Cardiac muscle cell (in vitro differentiated cells and primary cell): ENCODE data around the gene PITPNM1. TPM values are rescaled to one million over a fixed set of nuclear protein-coding genes. Genes with fewer than 3 reads are reported as not detected.

Experiments used
- DNase-seq, 2 donors: peaks; one replicate each; pipeline versions ENCODE4 v3.0.0 to v3.0.0-alpha.2; 2010 to 2017; ENCODE audit warnings: low read depth in 1 of 2, low spot score in 1 of 2
- H3K27ac ChIP-seq: fragments of 200-600 bp; sonication (generic); 2 replicates; pipeline ENCODE4 v1.5.1; 2016
- H3K27me3 ChIP-seq: fragments of 200-600 bp; sonication (generic); 2 replicates; pipeline ENCODE4 v1.6.0; 2016; ENCODE audit warnings: control low read depth
- H3K36me3 ChIP-seq: fragments of 200-600 bp; sonication (generic); 2 replicates; pipeline ENCODE4 v1.5.1; 2016; ENCODE audit warnings: control low read depth
- H3K4me1 ChIP-seq: fragments of 200-600 bp; sonication (generic); 2 replicates; pipeline ENCODE4 v1.8.1; 2017; ENCODE audit warnings: low read depth, mild to moderate bottlenecking, mixed run types
- H3K4me3 ChIP-seq: fragments of 200-600 bp; sonication (generic); 2 replicates; pipeline ENCODE4 v1.5.1; 2016; ENCODE audit warnings: mild to moderate bottlenecking
- H3K9me3 ChIP-seq: fragments of 200-600 bp; sonication (generic); 2 replicates; pipeline ENCODE4 v1.5.1; 2017; ENCODE audit warnings: low read depth, mild to moderate bottlenecking, control low read depth
- polyA plus RNA-seq: library from polyadenylated mRNA; unstranded; fragments of >200 nt; fragmentation: Nextera tagmentation; extraction: Ambion mirVana; gene quantifications from 2 replicates; pipeline ENCODE4 v1.2.1, GENCODE V29; 2016
- total RNA-seq: library from RNA; depleted of rRNA; stranded (reverse); fragments of >200 nt; gene quantifications from 2 replicates; pipeline ENCODE4 v1.2.3, GENCODE V29; 2016
- TF ChIP-seq, protein P1 (sequence below): IDR thresholded peaks from 2 replicates; pipeline ENCODE4 v1.5.1; 2012; ENCODE audit warnings: low read depth, mild to moderate bottlenecking, low read length

PITPNM1 gene
- total and polyA plus RNA-seq, 2 experiments from 2014 or later, result 24.8 to 58.5 TPM

DNA sequence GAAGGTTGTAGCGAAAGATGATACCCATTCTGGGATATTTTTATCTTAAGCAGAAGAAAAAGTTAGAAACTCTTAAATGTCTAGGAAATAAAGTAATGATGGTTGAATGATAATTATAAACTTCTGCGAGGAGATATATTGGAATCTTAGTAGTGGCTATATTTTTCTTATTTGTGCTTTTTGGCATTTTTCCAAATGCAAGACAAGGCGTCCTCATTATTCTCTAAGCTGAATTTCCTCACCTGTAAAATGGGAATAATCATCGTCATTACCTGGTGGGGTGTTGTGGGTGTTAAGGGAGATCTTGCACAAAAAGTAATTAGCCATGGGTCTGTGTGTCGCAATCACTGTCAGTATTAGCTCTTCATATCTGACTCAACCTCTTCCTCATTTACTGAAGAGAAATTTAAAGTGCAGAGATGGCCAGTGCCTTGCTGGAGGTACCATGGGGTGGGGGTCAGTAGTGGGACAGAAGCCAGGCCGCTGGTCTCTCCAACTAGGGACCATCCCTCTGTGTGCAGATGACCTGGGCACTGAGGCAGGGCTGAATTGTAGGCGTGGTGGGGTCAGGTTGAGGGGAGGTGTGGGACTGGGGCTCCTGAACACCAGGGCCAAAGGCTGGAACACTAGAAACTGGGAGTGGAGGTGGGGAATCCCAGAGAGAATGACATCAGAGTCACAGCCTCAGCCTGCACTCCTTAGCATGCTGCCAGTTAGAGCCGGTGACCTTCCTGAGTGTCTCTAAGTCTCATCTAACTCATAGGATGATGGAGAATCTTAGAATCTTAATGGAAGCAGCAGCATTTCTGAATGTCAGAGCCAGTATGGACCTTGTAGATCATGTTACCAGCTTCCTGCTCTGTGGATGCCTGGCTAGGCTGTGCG, 4.1 kb downstream of the PITPNM1 start:
- TF ChIP-seq, protein P1, sequence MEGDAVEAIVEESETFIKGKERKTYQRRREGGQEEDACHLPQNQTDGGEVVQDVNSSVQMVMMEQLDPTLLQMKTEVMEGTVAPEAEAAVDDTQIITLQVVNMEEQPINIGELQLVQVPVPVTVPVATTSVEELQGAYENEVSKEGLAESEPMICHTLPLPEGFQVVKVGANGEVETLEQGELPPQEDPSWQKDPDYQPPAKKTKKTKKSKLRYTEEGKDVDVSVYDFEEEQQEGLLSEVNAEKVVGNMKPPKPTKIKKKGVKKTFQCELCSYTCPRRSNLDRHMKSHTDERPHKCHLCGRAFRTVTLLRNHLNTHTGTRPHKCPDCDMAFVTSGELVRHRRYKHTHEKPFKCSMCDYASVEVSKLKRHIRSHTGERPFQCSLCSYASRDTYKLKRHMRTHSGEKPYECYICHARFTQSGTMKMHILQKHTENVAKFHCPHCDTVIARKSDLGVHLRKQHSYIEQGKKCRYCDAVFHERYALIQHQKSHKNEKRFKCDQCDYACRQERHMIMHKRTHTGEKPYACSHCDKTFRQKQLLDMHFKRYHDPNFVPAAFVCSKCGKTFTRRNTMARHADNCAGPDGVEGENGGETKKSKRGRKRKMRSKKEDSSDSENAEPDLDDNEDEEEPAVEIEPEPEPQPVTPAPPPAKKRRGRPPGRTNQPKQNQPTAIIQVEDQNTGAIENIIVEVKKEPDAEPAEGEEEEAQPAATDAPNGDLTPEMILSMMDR, result no peak
- Histone ChIP-seq H3K4me3 (no peak overlapping the region), H3K27ac (no peak overlapping the region), H3K27me3 (peaks cover 9% of the 10 kb centered on the region), H3K9me3 (no peaks in the 10 kb centered on the region), H3K36me3 (no peaks in the 10 kb centered on the region), H3K4me1 (no peaks in the 10 kb centered on the region)
- DNase-seq, result no peak

DNA sequence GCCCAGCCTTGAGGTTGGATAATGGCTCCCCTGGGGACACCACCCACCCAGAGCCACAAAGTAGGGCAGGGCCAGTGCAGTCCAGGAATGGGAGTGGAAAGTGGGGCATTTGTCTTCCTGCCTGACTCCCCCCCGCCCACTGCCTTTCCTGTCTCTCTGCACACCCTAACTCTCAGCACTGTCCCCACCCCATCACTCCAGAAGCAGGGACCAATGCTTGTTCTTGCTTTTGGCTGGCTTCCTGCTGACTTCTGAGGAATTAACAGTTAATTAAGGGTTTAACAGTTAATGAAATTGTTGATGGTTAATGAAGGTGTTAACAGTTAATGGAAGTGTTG, 4.7 kb downstream of the PITPNM1 start:
- TF ChIP-seq, protein P1, result no peak
- no peaks in the 10 kb centered on the region for H3K4me1 ChIP-seq
- H3K36me3 ChIP-seq, result no peaks in the 10 kb centered on the region
- peaks cover 9% of the 10 kb centered on the region for H3K27me3 ChIP-seq
- H3K9me3 ChIP-seq, result no peaks in the 10 kb centered on the region
- H3K27ac ChIP-seq, result no peak overlapping the region
- H3K4me3 ChIP-seq, result no peak overlapping the region
- no peak for DNase-seq

DNA sequence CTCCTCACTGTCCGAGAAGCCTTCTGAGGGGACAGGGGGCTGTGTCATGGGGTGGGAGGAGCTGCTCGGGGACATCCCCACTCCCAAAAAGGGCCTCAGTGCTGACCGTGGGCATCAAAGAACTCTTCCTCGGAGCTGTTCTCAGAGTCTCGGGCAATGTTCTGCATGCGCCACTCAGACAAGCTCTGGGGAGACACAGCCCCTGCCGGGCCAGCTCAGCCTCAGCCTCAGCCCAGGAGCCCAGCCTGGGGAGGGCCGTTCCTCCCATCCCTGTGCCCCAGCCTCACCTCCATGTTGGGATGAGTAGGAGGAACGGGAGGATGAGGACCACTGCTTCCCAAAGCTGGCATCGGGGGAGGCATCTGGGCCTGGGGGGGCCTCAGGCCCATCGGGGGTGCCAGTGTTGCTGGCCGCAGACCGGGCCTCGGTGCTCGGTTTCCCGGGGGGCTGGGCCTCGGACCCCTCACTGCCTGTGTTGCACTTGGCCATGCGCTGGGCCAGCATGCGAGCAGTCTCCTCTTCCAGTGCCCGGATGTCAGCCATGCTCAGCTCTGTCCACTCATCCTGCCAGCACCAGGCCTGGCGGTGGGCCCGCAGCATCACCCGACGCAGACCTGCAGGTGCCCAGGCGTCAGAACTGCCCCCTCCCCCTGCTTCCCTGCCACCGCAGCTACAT, 5.2 kb downstream of the PITPNM1 start:
- peaks cover 9% of the 10 kb centered on the region for H3K27me3 ChIP-seq
- TF ChIP-seq, protein P1, result no peak
- H3K4me1 ChIP-seq, result no peaks in the 10 kb centered on the region
- no peak for DNase-seq
- no peak overlapping the region for H3K4me3 ChIP-seq
- H3K27ac ChIP-seq, result no peak overlapping the region
- no peaks in the 10 kb centered on the region for H3K9me3 ChIP-seq
- no peaks in the 10 kb centered on the region for H3K36me3 ChIP-seq

DNA sequence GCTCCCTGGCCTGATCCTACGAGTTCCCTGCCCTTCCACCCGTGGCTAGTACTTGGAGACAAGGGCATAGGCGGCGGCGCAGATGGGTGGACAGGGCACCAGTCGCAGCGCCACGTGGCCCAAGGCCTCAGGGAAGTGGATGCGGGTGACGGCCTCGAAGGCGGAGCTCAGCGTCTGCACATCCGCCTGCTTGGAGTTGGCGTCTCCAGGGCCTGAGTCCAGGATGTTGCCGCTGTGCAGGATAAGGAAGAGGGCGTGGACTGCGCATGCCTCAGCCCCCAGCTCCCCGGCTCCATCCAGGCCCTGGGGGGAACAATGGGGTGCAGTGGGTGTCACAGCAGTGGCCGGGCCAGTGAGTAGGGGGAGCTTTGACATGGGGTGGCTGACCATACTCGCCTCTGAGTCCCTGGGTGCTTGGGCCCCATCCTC, 6.6 kb downstream of the PITPNM1 start:
- TF ChIP-seq, protein P1, result no peak
- no peaks in the 10 kb centered on the region for H3K9me3 ChIP-seq
- H3K36me3 ChIP-seq, result peaks cover under 1% of the 10 kb centered on the region
- peaks cover 8% of the 10 kb centered on the region for H3K27me3 ChIP-seq
- no peak overlapping the region for H3K4me3 ChIP-seq
- no peak for DNase-seq
- no peak overlapping the region for H3K27ac ChIP-seq
- no peaks in the 10 kb centered on the region for H3K4me1 ChIP-seq

DNA sequence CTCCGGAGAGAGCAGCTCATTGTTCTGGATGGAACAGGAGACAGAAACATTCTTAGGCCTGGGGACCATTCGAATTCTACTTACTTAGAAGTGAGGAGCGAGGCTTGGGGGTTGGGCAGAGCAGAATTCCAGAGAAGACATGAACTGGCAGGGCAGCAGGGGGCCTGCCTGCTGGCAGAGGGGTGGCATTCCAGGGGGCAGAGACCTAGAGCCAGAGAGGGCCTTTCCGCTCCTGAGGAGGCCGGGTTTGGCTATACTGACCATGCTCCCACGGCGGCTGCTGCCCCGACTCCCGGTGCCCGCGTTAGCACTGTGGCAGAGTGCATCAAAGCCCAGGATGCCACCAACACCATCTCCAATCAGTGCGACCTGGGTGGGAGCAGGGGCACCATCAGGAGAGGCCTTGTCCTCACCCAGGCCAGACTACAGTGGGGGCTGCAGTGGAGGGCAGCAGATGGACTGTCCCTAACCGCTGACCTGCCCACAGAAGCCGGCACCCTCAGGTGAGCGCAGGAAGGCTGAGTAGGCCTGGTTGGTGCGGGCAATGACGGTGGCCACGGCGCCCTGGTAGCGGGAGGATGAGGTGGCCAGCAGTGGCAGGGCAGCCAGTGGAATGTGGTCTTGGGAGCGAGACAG, 7.4 kb downstream of the PITPNM1 start:
- TF ChIP-seq, protein P1, result no peak
- no peak for DNase-seq
- no peaks in the 10 kb centered on the region for H3K4me1 ChIP-seq

More for the DNA sequence above, 7.4 kb downstream of the PITPNM1 start:
- Histone ChIP-seq H3K27me3 (no peaks in the 10 kb centered on the region), H3K27ac (no peak overlapping the region), H3K36me3 (peaks cover 4% of the 10 kb centered on the region), H3K4me3 (no peak overlapping the region), H3K9me3 (no peaks in the 10 kb centered on the region)
